HCT116 (cell line): ENCODE results near the gene LRRC2. TPM values are rescaled to one million over a fixed set of nuclear protein-coding genes. Genes with fewer than 3 reads are reported as not detected.

Source experiments
- ATAC-seq: fragments of 200-7000 bp; cut with Tn5 transposase; 2 replicates; pipeline ENCODE4 v1.9.1; 2020; ENCODE audit warnings: mild to moderate bottlenecking, moderate library complexity
- BruUV-seq: library from RNA; stranded (reverse); fragments of 400-500 nt; replicated peaks from 2 replicates; lab custom pipeline; 2021; lab: Mats Ljungman, UMichigan
- CTCF ChIA-PET: fragments of 300-600 bp; sonication (Branson Sonifier 250); formaldehyde crosslinking; loops from one replicate; lab custom pipeline; 2021; ENCODE audit warnings: antibody characterized with exemption; lab: Charles Lee
- POLR2A ChIA-PET: fragments of 300-600, 350-600 bp; sonication (Branson Sonifier 250); formaldehyde crosslinking; loops from one replicate; lab custom pipeline; 2021; ENCODE audit warnings: antibody characterized with exemption; lab: Charles Lee
- RAD21 ChIA-PET, 2 experiments: fragments of 300-600 bp; sonication (Branson Sonifier 250); formaldehyde crosslinking; loops; one replicate each; lab custom pipeline; 2023; ENCODE audit warnings: low total read pairs in 2 of 2; ENCODE audit not compliant: uncharacterized antibody in 2 of 2, unreplicated experiment in 2 of 2, low non-redundant PET in 1 of 2; lab: Charles Lee
- DNase-seq: peaks from one replicate; pipeline ENCODE4 v3.0.0-alpha.2; 2010; ENCODE audit warnings: low read depth, low spot score
- H2AFZ ChIP-seq: fragments of 200-600 bp; shearing (Covaris generic), sonication (generic); 2 replicates; pipeline ENCODE4 v1.6.1; 2017; ENCODE audit warnings: low read depth, mixed run types, mixed read lengths, antibody characterized with exemption, low read length; ENCODE audit not compliant: poor library complexity, severe bottlenecking
- H3K27ac ChIP-seq: 2 replicates; pipeline ENCODE4 v1.5.1; 2012; ENCODE audit warnings: low read depth, low read length
- H3K27me3 ChIP-seq: fragments of 200-600 bp; sonication (generic); 2 replicates; pipeline ENCODE4 v1.6.1; 2016; ENCODE audit warnings: mixed run types, low read length, mixed read lengths; ENCODE audit not compliant: insufficient read depth
- H3K36me3 ChIP-seq, 2 experiments: fragments of 200-500 bp in 1 of 2; fragments of 200-600 bp in 1 of 2; sonication (Bioruptor generic) in 1 of 2; sonication (generic) in 1 of 2; 2 replicates each; pipeline versions ENCODE4 v1.5.1 to v1.6.1; 2014 to 2016; ENCODE audit warnings: low read length in 2 of 2, inconsistent platforms in 1 of 2, mixed read lengths in 1 of 2, mixed run types in 1 of 2; ENCODE audit not compliant: insufficient read depth in 2 of 2, control insufficient read depth in 1 of 2
- H3K4me1 ChIP-seq, 2 experiments: fragments of 200-600 bp in 1 of 2; sonication (generic) in 1 of 2; 2 replicates each; pipeline versions ENCODE4 v1.5.1 to v1.6.1; 2012 to 2017; ENCODE audit warnings: low read length in 2 of 2, inconsistent platforms in 1 of 2, mild to moderate bottlenecking in 1 of 2, mixed read lengths in 1 of 2, mixed run types in 1 of 2, moderate library complexity in 1 of 2; ENCODE audit not compliant: insufficient read depth in 2 of 2, control insufficient read depth in 1 of 2
- H3K4me2 ChIP-seq: fragments of 200-600 bp; sonication (generic); 2 replicates; pipeline ENCODE4 v1.6.1; 2017; ENCODE audit warnings: mixed run types, low read length, mixed read lengths
- H3K4me3 ChIP-seq, 2 experiments: fragments of 200-600 bp in 1 of 2; sonication (generic) in 1 of 2; replicated peaks in 1 of 2; 2 replicates each; pipeline ENCODE4 v1.5.1; 2011 to 2016; ENCODE audit warnings: low read length in 2 of 2, control low read depth in 1 of 2, low read depth in 1 of 2, mild to moderate bottlenecking in 1 of 2, mixed read lengths in 1 of 2, mixed run types in 1 of 2
- H3K79me2 ChIP-seq: fragments of 200-600 bp; sonication (generic); 2 replicates; pipeline ENCODE4 v1.6.1; 2017; ENCODE audit warnings: mild to moderate bottlenecking, mixed run types, low read length, moderate library complexity, mixed read lengths; ENCODE audit not compliant: insufficient read depth
- H3K9ac ChIP-seq: fragments of 200-600 bp; sonication (generic); 2 replicates; pipeline ENCODE4 v1.6.1; 2016; ENCODE audit warnings: low read length, mixed read lengths
- H3K9me2 ChIP-seq: fragments of 200-600 bp; sonication (generic), shearing (Covaris generic); 2 replicates; pipeline ENCODE4 v1.6.1; 2017; ENCODE audit warnings: mixed run types, mild to moderate bottlenecking, moderate library complexity; ENCODE audit not compliant: insufficient read depth
- H3K9me3 ChIP-seq, 2 experiments: fragments of 200-500 bp in 1 of 2; fragments of 200-600 bp in 1 of 2; sonication (Bioruptor generic) in 1 of 2; sonication (generic) in 1 of 2; 2 replicates each; pipeline ENCODE4 v1.6.1; 2014 to 2017; ENCODE audit warnings: low read length in 2 of 2, mixed read lengths in 2 of 2, inconsistent platforms in 1 of 2, low read depth in 1 of 2, mild to moderate bottlenecking in 1 of 2, mixed run types in 1 of 2, moderate library complexity in 1 of 2; ENCODE audit not compliant: control insufficient read depth in 1 of 2, insufficient read depth in 1 of 2
- H4K20me1 ChIP-seq: fragments of 200-600 bp; sonication (generic), shearing (Covaris generic); 2 replicates; pipeline ENCODE4 v1.6.1; 2017; ENCODE audit warnings: mixed run types, mild to moderate bottlenecking, moderate library complexity; ENCODE audit not compliant: insufficient read depth
- CBX3 ChIP-seq: IDR thresholded peaks from 2 replicates; pipeline ENCODE4 v1.6.1; 2012; ENCODE audit warnings: low read depth
- CEBPB ChIP-seq: IDR thresholded peaks from 2 replicates; pipeline ENCODE4 v1.6.1; 2012; ENCODE audit warnings: low read depth
- EGR1 ChIP-seq: IDR thresholded peaks from 2 replicates; pipeline ENCODE4 v1.6.1; 2012; ENCODE audit warnings: low read depth
- EZH2phosphoT487 ChIP-seq: fragments of 200-600 bp; IDR thresholded peaks from 2 replicates; pipeline ENCODE4 v1.6.1; 2018; ENCODE audit warnings: antibody characterized with exemption, borderline replicate concordance
- FOSL1 ChIP-seq: IDR thresholded peaks from 2 replicates; pipeline ENCODE4 v1.6.1; 2012; ENCODE audit warnings: low read depth
- MAX ChIP-seq: IDR thresholded peaks from 2 replicates; pipeline ENCODE4 v1.6.1; 2012
- RAD21 ChIP-seq: IDR thresholded peaks from 2 replicates; pipeline ENCODE4 v1.6.1; 2012; ENCODE audit warnings: low read depth, mild to moderate bottlenecking
- SIN3A ChIP-seq: IDR thresholded peaks from 2 replicates; pipeline ENCODE4 v1.6.1; 2012; ENCODE audit warnings: low read depth
- SP1 ChIP-seq: IDR thresholded peaks from 2 replicates; pipeline ENCODE4 v1.6.1; 2012; ENCODE audit warnings: low read depth
- TCF7L2 ChIP-seq: IDR thresholded peaks from 2 replicates; pipeline ENCODE4 v1.7.0; 2011; ENCODE audit warnings: borderline replicate concordance, inconsistent platforms; ENCODE audit not compliant: insufficient read depth, insufficient read length; ENCODE audit errors: extremely low read depth
- ZFX ChIP-seq: fragments of 450-650 bp; IDR thresholded peaks from 2 replicates; pipeline ENCODE4 v1.6.1; 2017
- ZNF274 ChIP-seq: fragments of 200-500 bp; sonication (Bioruptor generic); IDR thresholded peaks from 2 replicates; pipeline ENCODE4 v1.6.1; 2014; ENCODE audit warnings: mild to moderate bottlenecking, low read depth, low read length, inconsistent platforms
- intact Hi-C: fragments of 100-400 bp; cut with micrococcal nuclease; formaldehyde crosslinking; loops from 2 replicates; pipeline ENCODE4 v1.10.0; 2022
- total RNA-seq: library from RNA; stranded (reverse); gene quantifications from one replicate; pipeline ENCODE4 v1.2.1, GENCODE V29; 2021; ENCODE audit not compliant: unreplicated experiment

Gene LRRC2
- total RNA-seq, 1 experiment from 2014 or later: not detected

GRCh38 chr3:46477145-46477544 is 89.0 kb downstream of the LRRC2 start (continued):
- no peak for TF ChIP-seq CBX3

DNA sequence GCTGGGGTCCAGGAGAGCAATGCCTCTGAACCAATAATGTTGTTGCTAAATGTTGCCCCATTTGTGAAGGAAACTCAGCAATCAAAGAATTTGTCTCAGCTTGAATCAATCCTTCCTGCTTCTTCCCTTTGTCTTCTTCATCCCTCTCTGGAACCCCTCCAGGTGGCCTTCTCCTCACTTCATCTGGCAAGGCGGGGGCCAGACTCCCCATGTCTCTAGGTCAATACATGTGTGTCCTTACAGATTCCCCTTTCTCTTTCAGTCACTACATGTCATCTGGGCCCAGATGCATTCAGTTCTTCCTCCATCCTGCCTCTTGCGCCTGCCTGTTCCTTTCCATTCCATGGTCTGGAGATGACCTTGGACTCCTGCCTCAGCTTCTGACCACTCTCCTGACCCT is 93.4 kb downstream of the LRRC2 start:
- RAD21 ChIA-PET: no interaction called here
- Histone ChIP-seq H2AFZ (no peak overlapping the region), H3K79me2 (no peaks in the 10 kb centered on the region), H3K9me2 (no peaks in the 10 kb centered on the region), H3K4me3 (no peak overlapping the region), H3K27me3 (peaks cover 12% of the 10 kb centered on the region; the same call in 1 of the 2 replicates), H3K4me2 (no peak overlapping the region), H3K9ac (no peak overlapping the region), H3K27ac (no peak overlapping the region), H3K4me1 (no peaks in the 10 kb centered on the region), H4K20me1 (no peaks in the 10 kb centered on the region), H3K9me3 (no peaks in the 10 kb centered on the region), H3K36me3 (no peaks in the 10 kb centered on the region)
- DNase-seq: no peak
- no peak for TF ChIP-seq ZFX
- TF ChIP-seq FOSL1: no peak
- TF ChIP-seq EGR1: no peak
- TF ChIP-seq RAD21: no peak
- TF ChIP-seq ZNF274: no peak
- no peak for TF ChIP-seq SIN3A
- no peak for TF ChIP-seq TCF7L2
- TF ChIP-seq CEBPB: no peak
- TF ChIP-seq EZH2phosphoT487: no peak
- TF ChIP-seq CBX3: no peak
- no peak for TF ChIP-seq MAX
- TF ChIP-seq SP1: no peak
- CTCF ChIA-PET: interaction anchor here (0.8 to 1.2 kb wide), 3 partner anchors 13 to 17 kb away, joined by 3 read pairs; no protein-coding TSS in a partner anchor
- no peak for ATAC-seq
- intact Hi-C loops: no loop called here
- POLR2A ChIA-PET: no interaction called here
- BruUV-seq: no TSS peak
